Effector memory CD4-positive, alpha-beta T cell (primary cell): ENCODE data around the gene ALPK1.

ENCODE experiments used
- DNase-seq, 3 donors: peaks; one replicate each; pipeline ENCODE4 v3.0.0-alpha.2; 2020
- H3K27ac ChIP-seq: 2 replicates; pipeline ENCODE4 v1.7.0; 2013; ENCODE audit warnings: mild to moderate bottlenecking, low read length, moderate library complexity; ENCODE audit not compliant: insufficient read depth, poor library complexity, severe bottlenecking
- H3K27me3 ChIP-seq: replicated peaks from 2 replicates; pipeline ENCODE4 v1.7.0; 2013; ENCODE audit warnings: mild to moderate bottlenecking, low read length; ENCODE audit not compliant: insufficient read depth, control insufficient read depth, poor library complexity, severe bottlenecking
- H3K36me3 ChIP-seq: 2 replicates; pipeline ENCODE4 v1.7.0; 2013; ENCODE audit warnings: mild to moderate bottlenecking, low read length, moderate library complexity; ENCODE audit not compliant: control insufficient read depth, insufficient read depth
- H3K4me1 ChIP-seq: 2 replicates; pipeline ENCODE4 v1.7.0; 2013; ENCODE audit warnings: low read length, mild to moderate bottlenecking; ENCODE audit not compliant: control insufficient read depth, insufficient read depth, poor library complexity, severe bottlenecking
- H3K4me3 ChIP-seq: 2 replicates; pipeline ENCODE4 v1.7.0; 2013; ENCODE audit warnings: low read length, low read depth, mild to moderate bottlenecking; ENCODE audit not compliant: insufficient read depth, poor library complexity, severe bottlenecking
- H3K9me3 ChIP-seq: 2 replicates; pipeline ENCODE4 v1.7.0; 2013; ENCODE audit warnings: mild to moderate bottlenecking, low read length, moderate library complexity; ENCODE audit not compliant: control insufficient read depth

Gene ALPK1

DNA sequence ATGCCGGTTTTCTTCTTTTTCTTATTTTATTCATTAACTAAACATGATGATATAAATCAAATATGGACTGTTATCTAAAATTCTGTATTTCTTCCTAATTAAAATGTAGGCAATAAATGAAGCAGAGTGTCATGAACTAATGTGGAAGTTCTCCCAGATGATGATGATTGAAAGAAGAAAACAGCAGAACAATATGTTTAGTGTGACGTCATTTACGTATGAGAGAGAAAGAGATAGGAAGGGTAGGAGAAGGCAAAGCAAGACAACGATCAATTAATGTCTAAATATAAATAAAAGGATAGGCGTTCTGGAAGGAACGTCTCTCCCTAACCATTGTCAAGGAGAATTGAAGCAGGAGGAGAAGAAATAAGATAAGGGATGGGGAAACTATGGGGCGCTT lies 113.6 kb downstream of the ALPK1 start:
- H3K4me1 ChIP-seq, result no peaks in the 10 kb centered on the region
- no peak overlapping the region for H3K4me3 ChIP-seq
- H3K27ac ChIP-seq, result no peak overlapping the region
- no peaks in the 10 kb centered on the region for H3K9me3 ChIP-seq
- no peak for DNase-seq
- H3K27me3 ChIP-seq, result no peaks in the 10 kb centered on the region
- H3K36me3 ChIP-seq, result no peaks in the 10 kb centered on the region

DNA sequence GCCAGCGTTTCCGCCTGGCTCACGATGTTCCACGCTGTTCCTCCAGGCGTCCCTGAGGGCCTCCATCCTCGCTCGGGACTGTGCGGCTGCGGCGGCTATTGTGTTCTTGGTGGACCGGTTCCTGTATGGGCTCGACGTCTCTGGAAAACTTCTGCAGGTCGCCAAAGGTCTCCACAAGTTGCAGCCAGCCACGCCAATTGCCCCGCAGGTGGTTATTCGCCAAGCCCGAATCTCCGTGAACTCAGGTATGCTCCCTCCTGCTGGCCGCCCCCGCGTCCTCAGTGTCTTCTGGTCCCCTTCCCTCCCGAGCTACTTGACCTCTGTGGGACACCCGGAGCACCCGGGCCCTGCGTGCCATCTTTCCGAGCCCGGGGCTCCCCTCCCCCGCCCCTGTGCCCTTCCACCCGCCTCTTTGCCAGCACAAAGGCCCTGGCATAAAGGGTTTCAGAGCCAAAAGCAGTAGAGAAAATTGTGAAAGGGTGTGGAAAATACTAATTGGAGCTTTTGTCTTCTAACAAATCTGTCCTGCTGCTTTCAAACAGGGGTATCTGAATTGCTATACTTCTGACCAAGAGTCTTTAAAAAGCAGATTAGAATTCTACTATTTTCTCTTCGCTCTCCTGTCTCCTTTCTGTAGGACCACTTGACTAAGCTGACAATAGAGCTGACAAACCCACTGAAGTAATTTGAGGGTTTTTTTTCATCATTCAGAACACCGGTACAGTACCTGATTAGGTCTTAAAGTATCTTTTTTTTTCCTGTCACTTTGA lies 114.8 kb downstream of the ALPK1 start:
- Histone ChIP-seq H3K4me3 (no peak overlapping the region), H3K4me1 (no peaks in the 10 kb centered on the region), H3K36me3 (no peaks in the 10 kb centered on the region), H3K27me3 (no peaks in the 10 kb centered on the region), H3K27ac (no peak overlapping the region), H3K9me3 (no peaks in the 10 kb centered on the region)
- DNase-seq, result no peak

- H3K4me1 ChIP-seq, result no peaks in the 10 kb centered on the region
- no peaks in the 10 kb centered on the region for H3K9me3 ChIP-seq
- H3K36me3 ChIP-seq, result no peaks in the 10 kb centered on the region
- H3K4me3 ChIP-seq, result no peak overlapping the region
- DNase-seq, result no peak
- H3K27me3 ChIP-seq, result no peaks in the 10 kb centered on the region
- H3K27ac ChIP-seq, result no peak overlapping the region
These were observed 119.3 kb downstream of the ALPK1 start for GRCh38 chr4:112416464-112416863.

DNA sequence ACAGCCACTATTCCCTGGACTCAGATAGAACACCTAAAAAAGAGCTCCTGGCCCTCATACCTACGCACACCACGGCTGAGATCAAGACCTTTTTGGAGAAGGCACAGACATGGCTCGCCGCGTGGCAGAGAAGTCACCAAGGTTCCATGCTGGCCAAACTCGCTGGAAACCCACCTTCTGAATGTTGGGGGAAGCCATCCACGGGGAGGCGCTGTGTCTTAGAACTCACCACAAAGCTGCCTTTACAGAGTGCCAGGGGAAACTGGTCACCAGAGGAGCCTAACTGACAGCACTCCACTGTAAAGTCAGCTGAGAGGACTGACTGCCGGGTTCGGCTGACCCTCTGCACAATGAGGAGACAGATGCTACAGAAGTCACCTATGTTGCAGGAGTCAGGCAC lies 120.9 kb downstream of the ALPK1 start:
- H3K4me3 ChIP-seq, result no peak overlapping the region

GRCh38 chr4:112421911-112422310 lies 124.7 kb downstream of the ALPK1 start:
- no peak overlapping the region for H3K27ac ChIP-seq
- no peaks in the 10 kb centered on the region for H3K36me3 ChIP-seq
- no peaks in the 10 kb centered on the region for H3K27me3 ChIP-seq
- H3K4me3 ChIP-seq, result no peak overlapping the region
- no peaks in the 10 kb centered on the region for H3K9me3 ChIP-seq
- no peaks in the 10 kb centered on the region for H3K4me1 ChIP-seq
- no peak for DNase-seq

More for the DNA sequence above, 120.9 kb downstream of the ALPK1 start:
- Histone ChIP-seq H3K4me1 (no peaks in the 10 kb centered on the region), H3K36me3 (no peaks in the 10 kb centered on the region), H3K9me3 (no peaks in the 10 kb centered on the region), H3K27ac (no peak overlapping the region), H3K27me3 (no peaks in the 10 kb centered on the region)
- DNase-seq, result no peak

DNA sequence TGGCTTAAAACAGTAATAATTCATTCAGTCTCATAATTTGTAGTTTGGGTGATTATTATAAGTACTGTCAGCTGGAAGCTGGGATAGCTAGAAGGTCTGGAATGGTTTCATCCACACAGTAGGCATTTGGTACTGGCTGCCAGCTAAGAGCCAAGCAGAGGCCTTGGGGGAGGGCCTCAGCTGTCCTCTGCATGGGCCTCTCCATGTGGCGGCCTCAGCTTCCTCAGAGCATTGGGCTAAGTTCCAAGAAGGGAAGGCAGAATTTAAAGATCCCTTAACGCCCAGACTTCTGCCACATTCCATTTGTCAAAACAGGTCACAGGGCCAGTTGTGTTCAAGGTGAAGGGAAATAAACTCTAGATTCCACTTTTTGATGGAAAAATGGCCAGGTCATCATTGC lies 125.5 kb downstream of the ALPK1 start:
- Histone ChIP-seq H3K36me3 (no peaks in the 10 kb centered on the region), H3K27ac (no peak overlapping the region), H3K9me3 (no peaks in the 10 kb centered on the region), H3K27me3 (no peaks in the 10 kb centered on the region), H3K4me1 (no peaks in the 10 kb centered on the region), H3K4me3 (no peak overlapping the region)
- DNase-seq, result no peak

- Histone ChIP-seq H3K36me3 (no peaks in the 10 kb centered on the region), H3K4me3 (no peak overlapping the region)
These were observed 126.4 kb downstream of the ALPK1 start for GRCh38 chr4:112423591-112423990.

GRCh38 chr4:112425823-112426222 lies 128.7 kb downstream of the ALPK1 start:
- Histone ChIP-seq H3K9me3 (no peaks in the 10 kb centered on the region), H3K27ac (no peak overlapping the region), H3K4me1 (no peaks in the 10 kb centered on the region), H3K36me3 (no peaks in the 10 kb centered on the region), H3K27me3 (no peaks in the 10 kb centered on the region), H3K4me3 (no peak overlapping the region)
- no peak for DNase-seq

More at GRCh38 chr4:112423591-112423990, 126.4 kb downstream of the ALPK1 start:
- H3K4me1 ChIP-seq, result no peaks in the 10 kb centered on the region
- no peak for DNase-seq
- H3K27ac ChIP-seq, result no peak overlapping the region
- H3K9me3 ChIP-seq, result no peaks in the 10 kb centered on the region
- no peaks in the 10 kb centered on the region for H3K27me3 ChIP-seq

DNA sequence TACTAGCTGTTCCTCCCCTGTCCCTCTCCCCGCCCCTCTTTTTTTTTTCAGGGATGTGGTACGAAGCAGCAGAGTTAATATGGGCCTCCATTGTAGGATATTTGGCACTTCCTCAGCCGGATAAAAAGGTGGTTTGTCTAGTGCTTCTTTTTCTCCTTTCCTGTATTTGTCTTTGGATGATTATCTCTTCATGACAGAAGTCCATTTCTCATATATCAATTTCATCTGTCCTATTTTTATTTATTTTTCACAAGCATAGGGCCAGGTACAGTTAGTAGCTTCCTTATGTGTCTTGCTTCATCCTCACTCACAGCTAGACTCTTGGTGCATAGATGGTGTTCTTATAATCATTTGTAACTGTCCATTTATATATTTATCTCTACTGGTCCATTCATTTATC lies 129.2 kb downstream of the ALPK1 start:
- no peaks in the 10 kb centered on the region for H3K4me1 ChIP-seq
- DNase-seq, result no peak
- H3K4me3 ChIP-seq, result no peak overlapping the region
- H3K9me3 ChIP-seq, result no peaks in the 10 kb centered on the region
- no peaks in the 10 kb centered on the region for H3K27me3 ChIP-seq
- no peak overlapping the region for H3K27ac ChIP-seq
- H3K36me3 ChIP-seq, result no peaks in the 10 kb centered on the region

- Histone ChIP-seq H3K36me3 (peaks cover 4% of the 10 kb centered on the region), H3K4me3 (no peak overlapping the region), H3K27me3 (no peaks in the 10 kb centered on the region), H3K4me1 (no peaks in the 10 kb centered on the region), H3K27ac (no peak overlapping the region), H3K9me3 (no peaks in the 10 kb centered on the region)
- no peak for DNase-seq
These were observed 134.0 kb downstream of the ALPK1 start for GRCh38 chr4:112431158-112431557.
